HUES64 (cell line): ENCODE data around the gene ELOVL5.

Source experiments
- H3K27ac ChIP-seq: 2 replicates; pipeline ENCODE4 v1.7.0; 2013; ENCODE audit warnings: low read depth, low read length, inconsistent platforms
- H3K27me3 ChIP-seq: 2 replicates; pipeline ENCODE4 v1.6.1; 2013; ENCODE audit warnings: mild to moderate bottlenecking, low read length; ENCODE audit not compliant: insufficient read depth
- H3K36me3 ChIP-seq: 2 replicates; pipeline ENCODE4 v1.6.1; 2013; ENCODE audit warnings: mild to moderate bottlenecking, low read length; ENCODE audit not compliant: insufficient read depth
- H3K4me1 ChIP-seq: 2 replicates; pipeline ENCODE4 v1.6.1; 2013; ENCODE audit warnings: mild to moderate bottlenecking, low read length, moderate library complexity; ENCODE audit not compliant: insufficient read depth
- H3K4me3 ChIP-seq: 2 replicates; pipeline ENCODE4 v1.5.1; 2013; ENCODE audit warnings: mild to moderate bottlenecking, low read length, moderate library complexity
- H3K9ac ChIP-seq: 2 replicates; pipeline ENCODE4 v1.6.1; 2013; ENCODE audit warnings: mild to moderate bottlenecking, low read depth, low read length
- H3K9me3 ChIP-seq: 2 replicates; pipeline ENCODE4 v1.6.1; 2013; ENCODE audit warnings: low read depth, low read length; ENCODE audit not compliant: insufficient read depth
- WGBS: fragments of 150-250, 120-280 bp; methylation state at CpG from one replicate; pipeline ENCODE4 v1.1.7; 2013; ENCODE audit warnings: missing lambda C conversion rate; 5-methylcytosine and 5-hydroxymethylcytosine counted together

Gene ELOVL5

GRCh38 chr6:53302678-53303360 is 45.9 kb downstream of the ELOVL5 start:
- no peak overlapping the region for H3K27ac ChIP-seq
- WGBS, result 53% methylated on average over 6 of the region's 6 CpGs

GRCh38 chr6:53301801-53302537 is 46.8 kb downstream of the ELOVL5 start:
- Histone ChIP-seq H3K27me3 (no peaks in the 10 kb centered on the region), H3K9ac (no peak overlapping the region), H3K4me1 (peaks cover 40% of the 10 kb centered on the region), H3K4me3 (no peak overlapping the region), H3K27ac (no peak overlapping the region), H3K9me3 (peaks cover 7% of the 10 kb centered on the region; the same call in 1 of the 2 replicates), H3K36me3 (peaks cover under 1% of the 10 kb centered on the region; the same call in 1 of the 2 replicates)
- 86% methylated on average over 5 of the region's 7 CpGs for WGBS

More at GRCh38 chr6:53302678-53303360, 45.9 kb downstream of the ELOVL5 start:
- Histone ChIP-seq H3K9me3 (peaks cover 9% of the 10 kb centered on the region; the same call in 1 of the 2 replicates), H3K9ac (no peak overlapping the region), H3K4me1 (peaks cover 40% of the 10 kb centered on the region), H3K36me3 (peaks cover 5% of the 10 kb centered on the region; the same call in 1 of the 2 replicates), H3K4me3 (no peak overlapping the region), H3K27me3 (no peaks in the 10 kb centered on the region)

GRCh38 chr6:53300656-53301551 is 47.8 kb downstream of the ELOVL5 start:
- 93% methylated on average over 9 of the region's 9 CpGs for WGBS

GRCh38 chr6:53299331-53300005 is 49.3 kb downstream of the ELOVL5 start:
- Histone ChIP-seq H3K9ac (no peak overlapping the region), H3K27me3 (no peaks in the 10 kb centered on the region), H3K9me3 (no peaks in the 10 kb centered on the region), H3K27ac (no peak overlapping the region), H3K36me3 (no peaks in the 10 kb centered on the region), H3K4me1 (peaks cover 40% of the 10 kb centered on the region), H3K4me3 (no peak overlapping the region)
- 98% methylated on average over 7 of the region's 7 CpGs for WGBS

More at GRCh38 chr6:53300656-53301551, 47.8 kb downstream of the ELOVL5 start:
- Histone ChIP-seq H3K9me3 (no peaks in the 10 kb centered on the region), H3K27me3 (no peaks in the 10 kb centered on the region), H3K9ac (no peak overlapping the region), H3K36me3 (no peaks in the 10 kb centered on the region), H3K27ac (no peak overlapping the region), H3K4me3 (no peak overlapping the region), H3K4me1 (peaks cover 40% of the 10 kb centered on the region)

GRCh38 chr6:53297004-53297403 is 51.7 kb downstream of the ELOVL5 start:
- Histone ChIP-seq H3K9ac (no peak overlapping the region), H3K4me1 (peaks cover 17% of the 10 kb centered on the region), H3K9me3 (no peaks in the 10 kb centered on the region), H3K4me3 (no peak overlapping the region), H3K27ac (no peak overlapping the region), H3K36me3 (peaks cover 12% of the 10 kb centered on the region), H3K27me3 (no peaks in the 10 kb centered on the region)
- 92% methylated on average over 4 of the region's 4 CpGs for WGBS

GRCh38 chr6:53295176-53295575 is 53.6 kb downstream of the ELOVL5 start:
- no peak overlapping the region for H3K4me3 ChIP-seq
- no peaks in the 10 kb centered on the region for H3K27me3 ChIP-seq
- H3K36me3 ChIP-seq, result peaks cover 30% of the 10 kb centered on the region
- no peak overlapping the region for H3K27ac ChIP-seq
- peaks cover 8% of the 10 kb centered on the region; the same call in 1 of the 2 replicates for H3K4me1 ChIP-seq
- WGBS, result 87% methylated on average over 1 of the region's 1 CpG
- H3K9ac ChIP-seq, result no peak overlapping the region
- no peaks in the 10 kb centered on the region for H3K9me3 ChIP-seq

- Histone ChIP-seq H3K27me3 (no peaks in the 10 kb centered on the region), H3K4me1 (peaks cover 8% of the 10 kb centered on the region; the same call in 1 of the 2 replicates), H3K9ac (no peak overlapping the region), H3K27ac (no peak overlapping the region), H3K9me3 (no peaks in the 10 kb centered on the region), H3K36me3 (peaks cover 35% of the 10 kb centered on the region), H3K4me3 (no peak overlapping the region)
- WGBS, result 86% methylated on average over 1 of the region's 1 CpG
Measured at GRCh38 chr6:53294611-53295010, 54.1 kb downstream of the ELOVL5 start.

GRCh38 chr6:53294095-53294494 is 54.7 kb downstream of the ELOVL5 start:
- WGBS, result 86% methylated on average over 3 of the region's 3 CpGs
- no peak overlapping the region for H3K9ac ChIP-seq
- H3K4me3 ChIP-seq, result no peak overlapping the region
- no peaks in the 10 kb centered on the region for H3K9me3 ChIP-seq
- no peaks in the 10 kb centered on the region for H3K27me3 ChIP-seq
- H3K36me3 ChIP-seq, result peaks cover 37% of the 10 kb centered on the region
- no peak overlapping the region for H3K27ac ChIP-seq
- peaks cover 6% of the 10 kb centered on the region; the same call in 1 of the 2 replicates for H3K4me1 ChIP-seq

GRCh38 chr6:53293691-53294090 is 55.1 kb downstream of the ELOVL5 start:
- no peak overlapping the region for H3K27ac ChIP-seq
- peaks cover 3% of the 10 kb centered on the region; the same call in 1 of the 2 replicates for H3K4me1 ChIP-seq
- no peak overlapping the region for H3K9ac ChIP-seq
- H3K4me3 ChIP-seq, result no peak overlapping the region
- H3K9me3 ChIP-seq, result no peaks in the 10 kb centered on the region
- WGBS, result 96% methylated on average over 3 of the region's 3 CpGs
- peaks cover 37% of the 10 kb centered on the region for H3K36me3 ChIP-seq
- H3K27me3 ChIP-seq, result no peaks in the 10 kb centered on the region
